Type B pancreatic cell (in vitro differentiated cells): ENCODE measurements around the gene TCFL5. TPM values are rescaled to one million over a fixed set of nuclear protein-coding genes. Genes with fewer than 3 reads are reported as not detected.

ENCODE experiments used
- DNase-seq: peaks from one replicate; pipeline ENCODE4 v3.0.0; 2021; ENCODE audit warnings: mixed read lengths; ENCODE audit not compliant: unreplicated experiment; ENCODE audit errors: extremely low spot score
- H3K27ac Mint-ChIP-seq: 2 replicates; pipeline ENCODE4 v1.8.0; 2021; ENCODE audit warnings: mild to moderate bottlenecking, mixed read lengths
- H3K27me3 Mint-ChIP-seq: 2 replicates; pipeline ENCODE4 v1.8.0; 2021; ENCODE audit warnings: mixed read lengths
- H3K36me3 Mint-ChIP-seq: 2 replicates; pipeline ENCODE4 v1.8.0; 2021; ENCODE audit warnings: mixed read lengths
- H3K4me1 Mint-ChIP-seq: one replicate; pipeline ENCODE4 v1.8.0; 2021; ENCODE audit warnings: mixed read lengths; ENCODE audit not compliant: unreplicated experiment
- H3K4me3 Mint-ChIP-seq: 2 replicates; pipeline ENCODE4 v1.8.0; 2021; ENCODE audit warnings: mild to moderate bottlenecking, mixed read lengths
- H3K9me3 Mint-ChIP-seq: 2 replicates; pipeline ENCODE4 v1.8.0; 2021; ENCODE audit warnings: mixed read lengths
- CTCF ChIP-seq: fragments of 200-600 bp; sonication (generic); conservative IDR thresholded peaks from 2 replicates; pipeline ENCODE4 v1.5.0; 2021; ENCODE audit warnings: antibody characterized with exemption, mild to moderate bottlenecking
- total RNA-seq: library from RNA; stranded (reverse); gene quantifications from 2 replicates; pipeline ENCODE4 v1.2.1, GENCODE V29; 2021; ENCODE audit warnings: low replicate concordance

TCFL5 gene
- total RNA-seq, 1 donor from 2014 or later, result 11.8 TPM

GRCh38 chr20:62825986-62826645 is 35.5 kb downstream of the TCFL5 start:
- Mint-ChIP-seq H3K9me3 (no peaks in the 10 kb centered on the region), H3K36me3 (no peaks in the 10 kb centered on the region), H3K4me3 (no peak overlapping the region), H3K27ac (no peak overlapping the region), H3K27me3 (no peaks in the 10 kb centered on the region), H3K4me1 (peaks cover 5% of the 10 kb centered on the region)
- DNase-seq, result no peak
- no peak for TF ChIP-seq CTCF

- H3K9me3 Mint-ChIP-seq, result no peaks in the 10 kb centered on the region
- peaks cover 5% of the 10 kb centered on the region for H3K4me1 Mint-ChIP-seq
- no peak for TF ChIP-seq CTCF
- H3K4me3 Mint-ChIP-seq, result no peak overlapping the region
- no peak for DNase-seq
- no peaks in the 10 kb centered on the region for H3K36me3 Mint-ChIP-seq
- H3K27me3 Mint-ChIP-seq, result no peaks in the 10 kb centered on the region
- H3K27ac Mint-ChIP-seq, result no peak overlapping the region
Measured at GRCh38 chr20:62825333-62825985, 36.2 kb downstream of the TCFL5 start.

- Mint-ChIP-seq H3K4me3 (no peak overlapping the region), H3K9me3 (no peaks in the 10 kb centered on the region), H3K4me1 (peaks cover 5% of the 10 kb centered on the region), H3K27me3 (no peaks in the 10 kb centered on the region), H3K36me3 (no peaks in the 10 kb centered on the region), H3K27ac (no peak overlapping the region)
- TF ChIP-seq CTCF, result no peak
- no peak for DNase-seq
Measured at GRCh38 chr20:62824476-62825332, 36.9 kb downstream of the TCFL5 start.

- no peaks in the 10 kb centered on the region for H3K36me3 Mint-ChIP-seq
- no peaks in the 10 kb centered on the region for H3K27me3 Mint-ChIP-seq
- H3K27ac Mint-ChIP-seq, result no peak overlapping the region
- no peak overlapping the region for H3K4me3 Mint-ChIP-seq
- H3K9me3 Mint-ChIP-seq, result no peaks in the 10 kb centered on the region
- H3K4me1 Mint-ChIP-seq, result peaks cover 5% of the 10 kb centered on the region
- DNase-seq, result no peak
- TF ChIP-seq CTCF, result no peak
Measured at GRCh38 chr20:62823688-62824475, 37.7 kb downstream of the TCFL5 start.
